ENCODE data around the gene TMEM250.

The TMEM250 gene

DNA sequence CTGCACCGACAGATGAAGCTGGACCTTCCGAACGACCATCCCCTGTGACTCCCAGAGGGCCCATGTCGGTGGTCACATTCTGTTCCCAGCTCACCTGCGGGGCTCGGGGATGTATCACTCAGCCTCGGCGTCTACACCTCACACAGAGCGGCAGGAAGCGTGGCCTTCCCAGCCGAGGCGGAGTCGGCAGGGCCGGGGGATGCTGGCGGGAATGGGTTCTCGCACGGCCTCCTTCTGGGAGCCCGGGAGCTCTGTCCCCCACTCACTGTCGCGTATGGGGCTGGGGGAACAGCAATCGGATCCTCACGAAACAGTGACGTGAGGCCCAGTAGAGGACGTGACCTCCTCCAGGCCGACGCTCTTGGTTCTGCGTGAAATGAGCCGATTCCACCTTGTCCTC is 44.0 kb downstream of the TMEM250 start:
- TF ChIP-seq, protein P1, sequence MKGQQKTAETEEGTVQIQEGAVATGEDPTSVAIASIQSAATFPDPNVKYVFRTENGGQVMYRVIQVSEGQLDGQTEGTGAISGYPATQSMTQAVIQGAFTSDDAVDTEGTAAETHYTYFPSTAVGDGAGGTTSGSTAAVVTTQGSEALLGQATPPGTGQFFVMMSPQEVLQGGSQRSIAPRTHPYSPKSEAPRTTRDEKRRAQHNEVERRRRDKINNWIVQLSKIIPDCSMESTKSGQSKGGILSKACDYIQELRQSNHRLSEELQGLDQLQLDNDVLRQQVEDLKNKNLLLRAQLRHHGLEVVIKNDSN (IDR thresholded peaks at IDR 0.05) = no peak
- TF ChIP-seq FOXM1 (IDR thresholded peaks at IDR 0.05; ENCODE audit: borderline replicate concordance, low read depth) (no peak), YY1 (IDR thresholded peaks at IDR 0.05; ENCODE audit: low read depth) (no peak), TAF1 (IDR thresholded peaks at IDR 0.05; ENCODE audit: low read depth) (no peak), EGR1 (IDR thresholded peaks at IDR 0.05) (no peak), CEBPB (IDR thresholded peaks at IDR 0.05) (no peak), TCF12 (IDR thresholded peaks at IDR 0.05; ENCODE audit: low read depth) (no peak), TEAD4 (IDR thresholded peaks at IDR 0.05) (no peak), NFIC (IDR thresholded peaks at IDR 0.05) (no peak)
- TF ChIP-seq, protein P2, sequence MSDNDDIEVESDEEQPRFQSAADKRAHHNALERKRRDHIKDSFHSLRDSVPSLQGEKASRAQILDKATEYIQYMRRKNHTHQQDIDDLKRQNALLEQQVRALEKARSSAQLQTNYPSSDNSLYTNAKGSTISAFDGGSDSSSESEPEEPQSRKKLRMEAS (IDR thresholded peaks at IDR 0.05) = no peak
- TF ChIP-seq, protein P3, sequence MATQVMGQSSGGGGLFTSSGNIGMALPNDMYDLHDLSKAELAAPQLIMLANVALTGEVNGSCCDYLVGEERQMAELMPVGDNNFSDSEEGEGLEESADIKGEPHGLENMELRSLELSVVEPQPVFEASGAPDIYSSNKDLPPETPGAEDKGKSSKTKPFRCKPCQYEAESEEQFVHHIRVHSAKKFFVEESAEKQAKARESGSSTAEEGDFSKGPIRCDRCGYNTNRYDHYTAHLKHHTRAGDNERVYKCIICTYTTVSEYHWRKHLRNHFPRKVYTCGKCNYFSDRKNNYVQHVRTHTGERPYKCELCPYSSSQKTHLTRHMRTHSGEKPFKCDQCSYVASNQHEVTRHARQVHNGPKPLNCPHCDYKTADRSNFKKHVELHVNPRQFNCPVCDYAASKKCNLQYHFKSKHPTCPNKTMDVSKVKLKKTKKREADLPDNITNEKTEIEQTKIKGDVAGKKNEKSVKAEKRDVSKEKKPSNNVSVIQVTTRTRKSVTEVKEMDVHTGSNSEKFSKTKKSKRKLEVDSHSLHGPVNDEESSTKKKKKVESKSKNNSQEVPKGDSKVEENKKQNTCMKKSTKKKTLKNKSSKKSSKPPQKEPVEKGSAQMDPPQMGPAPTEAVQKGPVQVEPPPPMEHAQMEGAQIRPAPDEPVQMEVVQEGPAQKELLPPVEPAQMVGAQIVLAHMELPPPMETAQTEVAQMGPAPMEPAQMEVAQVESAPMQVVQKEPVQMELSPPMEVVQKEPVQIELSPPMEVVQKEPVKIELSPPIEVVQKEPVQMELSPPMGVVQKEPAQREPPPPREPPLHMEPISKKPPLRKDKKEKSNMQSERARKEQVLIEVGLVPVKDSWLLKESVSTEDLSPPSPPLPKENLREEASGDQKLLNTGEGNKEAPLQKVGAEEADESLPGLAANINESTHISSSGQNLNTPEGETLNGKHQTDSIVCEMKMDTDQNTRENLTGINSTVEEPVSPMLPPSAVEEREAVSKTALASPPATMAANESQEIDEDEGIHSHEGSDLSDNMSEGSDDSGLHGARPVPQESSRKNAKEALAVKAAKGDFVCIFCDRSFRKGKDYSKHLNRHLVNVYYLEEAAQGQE (IDR thresholded peaks at IDR 0.05; ENCODE audit: low read depth) = no peak
